ENCODE results near the gene PDHA1. TPM values are rescaled to one million over a fixed set of nuclear protein-coding genes. Genes with fewer than 3 reads are reported as not detected.

Gene PDHA1
- total RNA-seq, 4 donors from 2014 or later: 45.6 to 99.6 (median 72.2) TPM

GRCh38 chrX:19334945-19335626 lies 8.6 kb upstream of the PDHA1 start:
- Histone ChIP-seq H3K9me3 (peaks cover 0 to 37% (median 4%) of the 10 kb centered on the region in 4 donors), H3K4me3 (no peak overlapping the region), H3K4me1 (no peaks in the 10 kb centered on the region), H3K36me3 (no peaks in the 10 kb centered on the region), H3K27me3 (no peaks in the 10 kb centered on the region), H3K27ac (no peak overlapping the region)
- no peak for DNase-seq (ENCODE audit: low spot score in 2 of 2)
- TF ChIP-seq CTCF (IDR thresholded peaks at IDR 0.05): no peak
- TF ChIP-seq EP300 (IDR thresholded peaks at IDR 0.05): no peak
- no peak for TF ChIP-seq POLR2A (IDR thresholded peaks at IDR 0.05)
- WGBS, 2 donors: 66 to 74% methylated on average over 16 of the region's 16 CpGs

- Histone ChIP-seq H3K9me3 (peaks cover 0 to 6% (median 0%) of the 10 kb centered on the region in 4 donors), H3K4me3 (no peak overlapping the region), H3K27me3 (no peaks in the 10 kb centered on the region), H3K4me1 (peaks cover 0 to 18% (median 4%) of the 10 kb centered on the region in 4 donors), H3K36me3 (no peaks in the 10 kb centered on the region), H3K27ac (peak overlapping the region in 1 of 4 donors; percentile 91)
- no peak for TF ChIP-seq EP300 (IDR thresholded peaks at IDR 0.05)
- no peak for DNase-seq (ENCODE audit: low spot score in 2 of 2)
- 29 to 45% methylated on average over 6 of the region's 6 CpGs for WGBS, 2 donors
Observed at GRCh38 chrX:19342331-19342906, 1.3 kb upstream of the PDHA1 start.

- TF ChIP-seq CTCF (IDR thresholded peaks at IDR 0.05) (no peak), POLR2A (IDR thresholded peaks at IDR 0.05) (no peak), EP300 (IDR thresholded peaks at IDR 0.05) (no peak)
Observed at GRCh38 chrX:19343085-19343534, 617 bp upstream of the PDHA1 start.

GRCh38 chrX:19344661-19345060 lies 934 bp downstream of the PDHA1 start:
- no peaks in the 10 kb centered on the region for H3K9me3 ChIP-seq
- no peak for TF ChIP-seq EP300 (IDR thresholded peaks at IDR 0.05)
- no peak for TF ChIP-seq POLR2A (IDR thresholded peaks at IDR 0.05)
- peak overlapping the region in 3 of 4 donors; percentile 77 to 91 (median 90) for H3K27ac ChIP-seq
- no peaks in the 10 kb centered on the region for H3K27me3 ChIP-seq
- peaks cover 0 to 25% (median 4%) of the 10 kb centered on the region in 4 donors for H3K4me1 ChIP-seq
- H3K36me3 ChIP-seq: peaks cover 0 to 2% (median 0%) of the 10 kb centered on the region in 3 donors
- no peak for DNase-seq (ENCODE audit: low spot score in 2 of 2)
- peak overlapping the region; percentile 57 to 87 (median 63) for H3K4me3 ChIP-seq
- 19 to 48% methylated on average over 10 of the region's 10 CpGs for WGBS, 2 donors

More at GRCh38 chrX:19343085-19343534, 617 bp upstream of the PDHA1 start:
- H3K27me3 ChIP-seq: no peaks in the 10 kb centered on the region
- peak overlapping the region in 3 of 4 donors; percentile 81 to 91 (median 90) for H3K27ac ChIP-seq
- 19 to 50% methylated on average over 11 of the region's 11 CpGs for WGBS, 2 donors
- H3K4me3 ChIP-seq: peak overlapping the region; percentile 27 to 87 (median 62)
- H3K4me1 ChIP-seq: peaks cover 0 to 25% (median 4%) of the 10 kb centered on the region in 4 donors
- no peaks in the 10 kb centered on the region for H3K9me3 ChIP-seq
- no peak for DNase-seq (ENCODE audit: low spot score in 2 of 2)
- no peaks in the 10 kb centered on the region for H3K36me3 ChIP-seq

- Histone ChIP-seq H3K9me3 (no peaks in the 10 kb centered on the region), H3K4me3 (no peak overlapping the region), H3K4me1 (peaks cover 0 to 21% (median 4%) of the 10 kb centered on the region in 4 donors), H3K27ac (no peak overlapping the region), H3K36me3 (peaks cover 0 to 26% (median 0%) of the 10 kb centered on the region in 3 donors), H3K27me3 (no peaks in the 10 kb centered on the region)
- no peak for DNase-seq (ENCODE audit: low spot score in 2 of 2)
- TF ChIP-seq CTCF (IDR thresholded peaks at IDR 0.05): no peak
- no peak for TF ChIP-seq POLR2A (IDR thresholded peaks at IDR 0.05)
- TF ChIP-seq EP300 (IDR thresholded peaks at IDR 0.05): no peak
- WGBS, 2 donors: 72 to 82% methylated on average over 3 of the region's 3 CpGs
Observed at GRCh38 chrX:19347916-19348315, 4.2 kb downstream of the PDHA1 start.

- H3K36me3 ChIP-seq: peaks cover 0 to 39% (median 0%) of the 10 kb centered on the region in 3 donors
- no peaks in the 10 kb centered on the region for H3K27me3 ChIP-seq
- TF ChIP-seq CTCF (IDR thresholded peaks at IDR 0.05) (no peak), EP300 (IDR thresholded peaks at IDR 0.05) (no peak), POLR2A (IDR thresholded peaks at IDR 0.05) (no peak)
- H3K4me1 ChIP-seq: peaks cover 0 to 19% (median 4%) of the 10 kb centered on the region in 4 donors
- WGBS, 2 donors: 59 to 68% methylated on average over 2 of the region's 2 CpGs
- H3K4me3 ChIP-seq: no peak overlapping the region
- H3K27ac ChIP-seq: no peak overlapping the region
- no peaks in the 10 kb centered on the region for H3K9me3 ChIP-seq
- DNase-seq (ENCODE audit: low spot score in 2 of 2): no peak
Observed at GRCh38 chrX:19349264-19349663, 5.5 kb downstream of the PDHA1 start.
